Measurements from ENCODE around the gene ATP5F1C.

ATP5F1C gene

GRCh38 chr10:7750222-7750621, 37.8 kb upstream of the ATP5F1C start:
- no peak overlapping the region for H3K27ac ChIP-seq
- no peaks in the 10 kb centered on the region; the same call in 1 of the 2 replicates for H3K36me3 ChIP-seq (ENCODE audit: insufficient read depth)
- no peak overlapping the region for H2AFZ ChIP-seq (ENCODE audit: low read depth)
- H3K27me3 ChIP-seq (ENCODE audit: insufficient read depth, low read depth), result no peaks in the 10 kb centered on the region
- no peak overlapping the region for H3K4me3 ChIP-seq (IDR thresholded peaks at IDR 0.05; ENCODE audit: insufficient read depth, low read depth, low read length)
- no peak overlapping the region for H3K9ac ChIP-seq
- no peak for TF ChIP-seq CTCF (conservative IDR thresholded peaks at IDR 0.05; ENCODE audit: low read depth, low read length)
- H3K79me2 ChIP-seq (ENCODE audit: insufficient read depth, low read depth), result no peaks in the 10 kb centered on the region
- H4K20me1 ChIP-seq (ENCODE audit: insufficient read depth), result no peaks in the 10 kb centered on the region
- H3K4me2 ChIP-seq, result no peak overlapping the region
- H3K4me1 ChIP-seq (ENCODE audit: low read depth, poor library complexity, severe bottlenecking), result no peaks in the 10 kb centered on the region

- no peaks in the 10 kb centered on the region; the same call in 1 of the 2 replicates for H3K36me3 ChIP-seq (ENCODE audit: insufficient read depth)
- H3K79me2 ChIP-seq (ENCODE audit: insufficient read depth, low read depth), result no peaks in the 10 kb centered on the region
- no peak for TF ChIP-seq CTCF (conservative IDR thresholded peaks at IDR 0.05; ENCODE audit: low read depth, low read length)
- H3K4me2 ChIP-seq, result no peak overlapping the region
- H3K27me3 ChIP-seq (ENCODE audit: insufficient read depth, low read depth), result no peaks in the 10 kb centered on the region
- no peaks in the 10 kb centered on the region for H4K20me1 ChIP-seq (ENCODE audit: insufficient read depth)
- H2AFZ ChIP-seq (ENCODE audit: low read depth), result no peak overlapping the region
- H3K27ac ChIP-seq, result no peak overlapping the region
- H3K4me1 ChIP-seq (ENCODE audit: low read depth, poor library complexity, severe bottlenecking), result no peaks in the 10 kb centered on the region
- H3K9ac ChIP-seq, result no peak overlapping the region
- no peak overlapping the region for H3K4me3 ChIP-seq (IDR thresholded peaks at IDR 0.05; ENCODE audit: insufficient read depth, low read depth, low read length)
Measured at GRCh38 chr10:7752251-7752650, 35.7 kb upstream of the ATP5F1C start.

- TF ChIP-seq CTCF (conservative IDR thresholded peaks at IDR 0.05; ENCODE audit: low read depth, low read length), result no peak
- H3K36me3 ChIP-seq (ENCODE audit: insufficient read depth), result no peaks in the 10 kb centered on the region; the same call in 1 of the 2 replicates
- no peaks in the 10 kb centered on the region for H3K79me2 ChIP-seq (ENCODE audit: insufficient read depth, low read depth)
- H3K4me2 ChIP-seq, result no peak overlapping the region
- no peak overlapping the region for H3K9ac ChIP-seq
- no peaks in the 10 kb centered on the region for H3K27me3 ChIP-seq (ENCODE audit: insufficient read depth, low read depth)
- no peak overlapping the region for H3K27ac ChIP-seq
- H3K4me3 ChIP-seq (IDR thresholded peaks at IDR 0.05; ENCODE audit: insufficient read depth, low read depth, low read length), result no peak overlapping the region
- no peaks in the 10 kb centered on the region for H3K4me1 ChIP-seq (ENCODE audit: low read depth, poor library complexity, severe bottlenecking)
- H2AFZ ChIP-seq (ENCODE audit: low read depth), result no peak overlapping the region
- H4K20me1 ChIP-seq (ENCODE audit: insufficient read depth), result no peaks in the 10 kb centered on the region
Measured at GRCh38 chr10:7755103-7755502, 32.9 kb upstream of the ATP5F1C start.

- no peak overlapping the region for H3K9ac ChIP-seq
- no peak overlapping the region for H3K27ac ChIP-seq
- H3K4me3 ChIP-seq (IDR thresholded peaks at IDR 0.05; ENCODE audit: insufficient read depth, low read depth, low read length), result no peak overlapping the region
- peaks cover 4% of the 10 kb centered on the region; the same call in 1 of the 2 replicates for H3K36me3 ChIP-seq (ENCODE audit: insufficient read depth)
- TF ChIP-seq CTCF (conservative IDR thresholded peaks at IDR 0.05; ENCODE audit: low read depth, low read length), result peak; percentile 74
- no peak overlapping the region for H3K4me2 ChIP-seq
- H2AFZ ChIP-seq (ENCODE audit: low read depth), result no peak overlapping the region
- no peaks in the 10 kb centered on the region for H3K79me2 ChIP-seq (ENCODE audit: insufficient read depth, low read depth)
- H3K4me1 ChIP-seq (ENCODE audit: low read depth, poor library complexity, severe bottlenecking), result no peaks in the 10 kb centered on the region
- H4K20me1 ChIP-seq (ENCODE audit: insufficient read depth), result no peaks in the 10 kb centered on the region
- H3K27me3 ChIP-seq (ENCODE audit: insufficient read depth, low read depth), result no peaks in the 10 kb centered on the region
Measured at GRCh38 chr10:7756360-7756992, 31.5 kb upstream of the ATP5F1C start.
